CD4-positive, alpha-beta T cell treated with Interleukin-4 for 4 hours (primary cell): ENCODE data around the gene SLC6A1.
"Not testable (repeated sequence)": the region's sequence is repeated elsewhere in the genome, so short reads cannot be mapped to it uniquely, and the experiment has no call there.

ENCODE experiments used
- DNase-seq: peaks from one replicate; pipeline ENCODE4 v3.0.0-alpha.2; 2020

The SLC6A1 gene

GRCh38 chr3:11024181-11024580 lies 31.6 kb downstream of the SLC6A1 start:
- no peak for DNase-seq

GRCh38 chr3:11029948-11030347 lies 37.4 kb downstream of the SLC6A1 start:
- no peak for DNase-seq

GRCh38 chr3:11033871-11034270 lies 41.3 kb downstream of the SLC6A1 start:
- DNase-seq, result no peak

GRCh38 chr3:11034309-11034985 lies 41.9 kb downstream of the SLC6A1 start:
- DNase-seq, result no peak

GRCh38 chr3:11035757-11036505 lies 43.4 kb downstream of the SLC6A1 start:
- DNase-seq, result no peak

- no peak for DNase-seq
These were observed 44.8 kb downstream of the SLC6A1 start for GRCh38 chr3:11037241-11037873.

GRCh38 chr3:11037976-11038375 lies 45.4 kb downstream of the SLC6A1 start:
- DNase-seq, result no peak

GRCh38 chr3:11045536-11045935 lies 53.0 kb downstream of the SLC6A1 start:
- DNase-seq, result no peak

- DNase-seq, result no peak
These were observed 55.0 kb downstream of the SLC6A1 start for GRCh38 chr3:11047500-11047899.

GRCh38 chr3:11050666-11051323 lies 58.2 kb downstream of the SLC6A1 start:
- no peak for DNase-seq

- no peak for DNase-seq
These were observed 61.5 kb downstream of the SLC6A1 start for GRCh38 chr3:11053926-11054503.

GRCh38 chr3:11054739-11055438 lies 62.3 kb downstream of the SLC6A1 start:
- no peak for DNase-seq

GRCh38 chr3:11055496-11055895 lies 62.9 kb downstream of the SLC6A1 start:
- no peak for DNase-seq

- no peak for DNase-seq
These were observed 64.0 kb downstream of the SLC6A1 start for GRCh38 chr3:11056531-11057050.

GRCh38 chr3:11057655-11058054 lies 65.1 kb downstream of the SLC6A1 start:
- DNase-seq, result no peak

- no peak for DNase-seq
These were observed 66.7 kb downstream of the SLC6A1 start for GRCh38 chr3:11059090-11059798.

GRCh38 chr3:11059799-11060115 lies 67.2 kb downstream of the SLC6A1 start:
- DNase-seq, result no peak

- DNase-seq, result no peak
These were observed 68.1 kb downstream of the SLC6A1 start for GRCh38 chr3:11060500-11061251.

GRCh38 chr3:11061268-11061871 lies 68.8 kb downstream of the SLC6A1 start:
- not testable (repeated sequence) for DNase-seq

GRCh38 chr3:11062704-11063103 lies 70.2 kb downstream of the SLC6A1 start:
- DNase-seq, result no peak
